ENCODE measurements around the gene PTPRE. TPM values are rescaled to one million over a fixed set of nuclear protein-coding genes. Genes with fewer than 3 reads are reported as not detected.

PTPRE gene
- total RNA-seq, 1 donor from 2014 or later: 5.4 TPM

DNA sequence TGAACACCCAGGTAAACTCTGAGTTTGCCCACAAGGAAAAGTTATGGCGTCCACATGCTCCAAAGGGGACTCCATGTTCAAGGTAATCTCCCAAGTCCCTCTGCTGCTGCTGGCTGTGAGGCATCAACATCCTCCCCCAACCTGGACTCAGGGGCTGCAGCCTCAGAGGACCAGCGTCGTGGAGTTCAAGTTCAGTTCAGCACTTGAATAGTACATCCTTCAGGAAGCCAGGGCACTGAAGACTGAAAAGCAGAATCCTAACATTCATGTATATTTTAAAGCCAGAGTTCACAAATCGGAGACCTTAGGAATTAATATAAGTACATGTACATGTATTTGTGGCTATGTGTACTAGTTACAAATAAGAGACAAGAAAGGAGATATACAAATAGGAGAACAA is 90.4 kb downstream of the PTPRE start:
- TF ChIP-seq, protein P1, sequence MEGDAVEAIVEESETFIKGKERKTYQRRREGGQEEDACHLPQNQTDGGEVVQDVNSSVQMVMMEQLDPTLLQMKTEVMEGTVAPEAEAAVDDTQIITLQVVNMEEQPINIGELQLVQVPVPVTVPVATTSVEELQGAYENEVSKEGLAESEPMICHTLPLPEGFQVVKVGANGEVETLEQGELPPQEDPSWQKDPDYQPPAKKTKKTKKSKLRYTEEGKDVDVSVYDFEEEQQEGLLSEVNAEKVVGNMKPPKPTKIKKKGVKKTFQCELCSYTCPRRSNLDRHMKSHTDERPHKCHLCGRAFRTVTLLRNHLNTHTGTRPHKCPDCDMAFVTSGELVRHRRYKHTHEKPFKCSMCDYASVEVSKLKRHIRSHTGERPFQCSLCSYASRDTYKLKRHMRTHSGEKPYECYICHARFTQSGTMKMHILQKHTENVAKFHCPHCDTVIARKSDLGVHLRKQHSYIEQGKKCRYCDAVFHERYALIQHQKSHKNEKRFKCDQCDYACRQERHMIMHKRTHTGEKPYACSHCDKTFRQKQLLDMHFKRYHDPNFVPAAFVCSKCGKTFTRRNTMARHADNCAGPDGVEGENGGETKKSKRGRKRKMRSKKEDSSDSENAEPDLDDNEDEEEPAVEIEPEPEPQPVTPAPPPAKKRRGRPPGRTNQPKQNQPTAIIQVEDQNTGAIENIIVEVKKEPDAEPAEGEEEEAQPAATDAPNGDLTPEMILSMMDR (conservative IDR thresholded peaks at IDR 0.05; ENCODE audit: low read depth, low read length): no peak

DNA sequence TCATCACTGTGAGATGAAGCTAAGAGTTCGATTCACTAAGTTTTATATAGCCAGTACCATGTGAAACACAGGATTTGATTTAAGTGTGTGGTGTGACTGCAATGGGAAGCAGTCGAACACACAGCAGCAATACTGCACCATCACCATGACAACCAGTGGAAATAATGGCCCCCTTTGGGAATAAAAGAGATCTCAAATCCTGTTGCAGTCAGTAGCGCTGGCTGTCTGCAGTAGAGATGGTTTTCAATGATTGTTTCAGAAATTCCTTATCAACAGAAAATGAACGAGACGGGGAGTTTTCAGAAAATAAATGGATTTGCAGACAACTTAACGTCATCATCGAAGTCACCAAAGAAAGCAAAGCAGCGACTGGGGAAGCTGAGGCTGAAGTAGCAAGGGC is 91.0 kb downstream of the PTPRE start:
- no peak overlapping the region for H3K4me3 ChIP-seq (ENCODE audit: low read depth, low read length)
- DNase-seq (ENCODE audit: low read depth): no peak
- TF ChIP-seq, protein P1 (conservative IDR thresholded peaks at IDR 0.05; ENCODE audit: low read depth, low read length): no peak

More for the DNA sequence above, 90.4 kb downstream of the PTPRE start:
- H3K4me3 ChIP-seq (ENCODE audit: low read depth, low read length): no peak overlapping the region
- no peak for DNase-seq (ENCODE audit: low read depth)

DNA sequence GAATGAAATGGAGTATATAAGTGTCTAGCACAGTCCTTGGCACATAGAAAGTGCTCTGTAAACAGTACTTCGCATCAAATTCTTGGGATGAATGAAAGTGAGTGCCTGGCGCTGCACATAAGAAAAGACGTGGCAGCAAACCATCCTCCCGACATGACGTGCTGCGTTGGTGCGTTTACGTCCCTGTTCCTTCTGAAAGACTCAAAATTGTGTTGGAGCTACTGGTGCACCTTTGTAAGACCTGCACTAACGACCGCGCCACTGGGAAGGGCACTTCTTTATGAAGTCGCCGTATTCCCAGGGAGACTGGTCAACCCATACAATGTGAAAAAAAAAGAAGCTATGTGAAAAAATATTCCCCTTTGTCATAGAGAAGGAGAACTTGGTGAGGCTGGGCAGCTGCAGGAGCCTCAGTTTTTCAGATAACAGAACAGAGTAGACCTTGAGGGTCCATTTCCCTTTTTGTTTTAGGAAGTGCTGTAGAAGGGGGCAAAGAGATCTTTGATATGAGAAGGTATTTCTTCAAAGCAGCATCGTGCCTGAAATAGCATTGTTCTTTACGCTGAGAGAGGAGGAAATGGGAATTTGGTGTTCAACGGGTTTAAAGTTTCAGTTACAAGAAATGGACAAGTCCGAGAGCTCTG is 91.7 kb downstream of the PTPRE start:
- H3K4me3 ChIP-seq (ENCODE audit: low read depth, low read length): no peak overlapping the region
- DNase-seq (ENCODE audit: low read depth): no peak
- TF ChIP-seq, protein P1 (conservative IDR thresholded peaks at IDR 0.05; ENCODE audit: low read depth, low read length): no peak

GRCh38 chr10:127999297-128000129 is 92.6 kb downstream of the PTPRE start:
- TF ChIP-seq, protein P1 (conservative IDR thresholded peaks at IDR 0.05; ENCODE audit: low read depth, low read length): no peak
- no peak for DNase-seq (ENCODE audit: low read depth)

GRCh38 chr10:128000471-128001362 is 93.8 kb downstream of the PTPRE start:
- TF ChIP-seq, protein P1 (conservative IDR thresholded peaks at IDR 0.05; ENCODE audit: low read depth, low read length): no peak
- no peak overlapping the region for H3K4me3 ChIP-seq (ENCODE audit: low read depth, low read length)
- DNase-seq (ENCODE audit: low read depth): no peak

More at GRCh38 chr10:127999297-128000129, 92.6 kb downstream of the PTPRE start:
- no peak overlapping the region for H3K4me3 ChIP-seq (ENCODE audit: low read depth, low read length)

- no peak overlapping the region for H3K4me3 ChIP-seq (ENCODE audit: low read depth, low read length)
- TF ChIP-seq, protein P1 (conservative IDR thresholded peaks at IDR 0.05; ENCODE audit: low read depth, low read length): no peak
- no peak for DNase-seq (ENCODE audit: low read depth)
These were observed 94.5 kb downstream of the PTPRE start for GRCh38 chr10:128001363-128001745.
